GM19099 (cell line): ENCODE data around the gene TMEM229A.

Experiments used
- POLR2A ChIP-seq: IDR thresholded peaks from 3 replicates; pipeline ENCODE4 v1.6.1; 2011; ENCODE audit warnings: low read depth; ENCODE audit not compliant: insufficient read length; ENCODE audit errors: extremely low read depth

The TMEM229A gene

DNA sequence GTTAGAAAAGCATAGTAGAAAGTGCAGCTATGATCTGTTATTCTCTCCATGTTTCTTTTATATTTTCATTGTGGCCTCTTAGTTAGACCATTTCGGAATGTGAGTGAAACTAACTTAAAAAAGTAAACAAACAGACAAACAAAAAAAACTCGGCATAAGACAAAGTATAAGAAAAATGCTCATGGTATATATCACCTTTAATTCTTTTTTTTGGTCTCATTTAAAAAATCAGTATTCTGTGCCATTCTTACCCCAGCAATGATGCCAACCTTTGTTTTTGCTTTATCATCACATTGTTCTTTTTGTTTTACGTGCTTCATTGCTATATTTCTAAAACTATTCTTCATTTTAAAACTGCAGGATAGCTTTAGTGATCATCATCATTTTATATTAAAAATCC lies 2.8 kb upstream of the TMEM229A start:
- no peak for TF ChIP-seq POLR2A

GRCh38 chr7:124034754-124035100 lies 1.9 kb upstream of the TMEM229A start:
- no peak for TF ChIP-seq POLR2A

DNA sequence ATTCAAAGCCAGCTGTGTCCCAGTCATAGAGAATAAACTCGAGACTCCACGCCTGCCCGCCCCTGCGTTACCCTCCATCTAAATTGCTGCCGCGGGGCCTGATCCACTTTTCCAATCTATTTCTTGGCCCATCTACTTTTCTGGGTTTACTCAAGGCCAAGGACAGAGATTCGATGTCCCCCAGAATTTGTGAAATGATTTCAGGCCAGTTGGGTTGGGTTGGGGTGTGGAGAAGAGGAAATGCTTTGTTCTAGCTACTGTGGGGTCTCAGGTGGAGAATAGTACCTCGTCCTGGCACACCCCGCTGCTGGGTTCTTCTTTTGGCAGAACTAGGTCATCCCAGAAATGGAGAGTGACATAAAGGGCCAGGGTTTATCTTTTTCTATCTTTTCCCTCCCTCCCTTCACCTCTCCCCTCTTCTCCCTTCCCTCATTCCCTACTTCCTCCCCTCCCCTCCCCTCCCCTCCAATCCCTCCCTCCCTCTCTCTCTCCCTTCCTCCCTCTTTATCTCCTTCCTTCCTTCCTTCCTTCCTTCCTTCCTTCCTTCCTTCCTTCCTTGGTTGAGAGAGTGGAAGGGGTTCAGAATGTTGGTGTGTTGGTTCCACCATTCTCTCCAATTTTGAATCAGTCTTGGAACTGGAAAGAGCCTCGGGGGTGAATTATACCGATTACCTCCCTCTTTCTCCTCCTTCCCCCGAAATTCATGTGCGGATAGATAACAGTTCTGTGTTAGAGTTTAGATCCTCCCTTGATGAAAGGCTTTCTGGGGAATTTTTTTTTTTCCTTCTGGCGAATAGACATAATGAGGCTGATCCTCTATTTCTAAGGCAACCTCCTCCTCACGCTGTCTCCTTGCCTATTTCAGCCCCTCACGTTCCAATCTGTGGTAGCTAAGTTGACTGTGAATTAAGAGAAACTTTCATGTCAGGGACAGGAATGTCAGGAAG lies 1.2 kb upstream of the TMEM229A start:
- no peak for TF ChIP-seq POLR2A

DNA sequence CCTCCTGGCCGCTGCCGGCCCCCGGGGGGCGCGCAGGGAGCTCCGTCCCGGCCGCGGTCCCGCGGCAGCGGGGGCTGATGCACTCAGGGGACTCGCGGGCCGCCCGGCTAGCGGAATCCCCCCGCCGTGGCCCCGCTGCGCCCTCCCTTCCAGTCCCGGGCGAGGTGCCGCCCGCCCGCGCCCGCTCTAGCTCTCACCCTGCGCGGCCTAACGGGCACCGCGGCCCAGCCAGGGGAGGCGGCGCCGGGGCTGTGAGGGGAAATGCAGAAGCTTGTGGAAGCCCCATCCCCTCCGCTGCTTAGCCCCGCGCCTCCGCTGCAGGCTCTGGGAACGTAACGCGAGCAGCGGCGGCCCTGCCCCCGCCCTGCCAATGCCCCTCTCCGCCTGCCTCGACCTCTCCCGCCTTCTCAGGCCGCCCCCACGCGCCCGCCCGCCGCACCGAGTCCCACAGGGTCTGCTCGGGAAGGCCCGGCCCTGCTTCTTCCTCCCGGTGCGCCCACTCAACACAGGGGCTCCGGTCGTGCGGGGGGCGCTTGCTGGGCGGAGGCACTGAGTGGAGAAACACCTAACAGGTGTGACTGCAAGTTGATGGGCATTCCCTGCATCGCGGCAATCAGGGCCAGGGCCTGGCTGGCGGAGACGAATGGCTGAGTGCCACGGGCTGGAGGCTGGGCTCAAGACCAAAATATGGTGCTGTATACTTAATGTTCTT lies 384 bp upstream of the TMEM229A start:
- no peak for TF ChIP-seq POLR2A

GRCh38 chr7:124031919-124032318 lies 948 bp downstream of the TMEM229A start:
- no peak for TF ChIP-seq POLR2A

GRCh38 chr7:124031406-124031805 lies 1.5 kb downstream of the TMEM229A start:
- TF ChIP-seq POLR2A = no peak

- no peak for TF ChIP-seq POLR2A
Measured at GRCh38 chr7:124030964-124031363, 1.9 kb downstream of the TMEM229A start.

DNA sequence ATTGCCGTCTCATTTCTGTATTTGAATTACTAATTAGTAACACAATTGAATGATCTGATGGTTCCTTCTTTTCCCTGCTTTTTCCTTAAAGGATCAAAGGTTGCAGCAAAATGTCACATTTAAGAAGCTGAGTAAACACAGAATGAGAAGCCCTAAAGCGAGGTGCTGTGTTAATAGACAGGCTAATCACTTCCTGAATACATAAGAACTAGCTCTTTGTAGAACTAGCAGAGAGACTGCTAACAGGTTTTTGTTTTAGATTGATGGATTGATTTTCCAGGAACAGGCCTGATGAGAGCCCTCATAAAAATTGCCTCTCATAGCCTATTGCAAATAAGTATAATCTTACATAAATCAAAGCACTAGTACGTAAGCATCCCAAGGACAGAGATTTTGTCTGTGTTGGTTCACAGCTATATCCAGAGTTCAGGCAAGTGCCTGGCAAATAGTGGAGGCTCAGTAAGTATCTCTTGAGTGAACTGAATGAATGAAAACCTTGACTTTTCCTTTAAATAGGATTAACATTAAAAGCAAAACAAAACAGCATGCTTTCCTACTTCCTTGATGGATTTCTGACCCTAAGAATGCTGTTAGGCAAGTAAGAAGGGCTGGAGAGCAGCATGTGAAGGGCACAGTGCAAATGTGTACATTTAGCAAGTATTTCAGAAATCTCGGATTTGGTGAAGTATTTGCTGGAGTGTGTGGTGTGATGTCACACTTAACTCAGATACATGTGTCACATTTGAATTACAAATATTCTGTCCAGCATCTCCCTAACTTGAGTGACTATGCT lies 3.3 kb downstream of the TMEM229A start:
- no peak for TF ChIP-seq POLR2A

DNA sequence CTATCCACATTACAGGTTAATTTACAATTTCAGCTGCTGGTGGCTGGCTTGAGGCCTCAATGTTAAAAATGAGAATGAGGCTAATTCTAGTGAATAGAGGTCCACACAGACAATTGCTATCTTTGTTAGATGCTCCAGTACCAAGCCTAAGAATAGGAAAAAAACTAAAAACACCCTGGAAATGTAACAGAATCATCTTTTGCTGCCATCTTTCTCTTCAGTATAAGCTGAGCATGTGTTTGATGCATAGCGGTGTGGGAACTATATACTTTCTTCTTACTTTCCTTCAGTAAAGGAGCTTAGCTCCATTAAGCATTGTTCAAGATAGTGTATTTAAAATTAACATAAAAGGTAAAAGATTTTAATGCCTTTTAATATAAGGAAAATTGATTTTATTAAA lies 5.6 kb downstream of the TMEM229A start:
- no peak for TF ChIP-seq POLR2A

DNA sequence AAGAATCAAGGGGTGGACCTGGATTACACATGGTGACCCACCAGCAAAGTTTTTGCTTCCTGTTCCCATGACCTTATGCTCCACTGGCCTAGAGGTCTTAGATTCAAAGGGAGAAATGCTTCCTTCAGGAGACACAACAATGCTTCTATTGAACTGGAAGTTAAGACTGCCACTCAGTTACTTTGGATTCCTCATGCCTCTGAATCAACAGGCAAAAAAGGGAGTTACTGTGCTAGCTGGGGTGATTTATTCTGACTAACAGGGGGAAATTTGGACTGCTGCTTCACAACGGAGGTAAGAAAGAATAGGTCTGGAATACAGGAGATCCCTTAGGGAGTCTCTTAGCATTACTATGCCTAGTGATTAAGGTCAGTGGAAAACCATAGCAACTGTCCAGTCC lies 10.3 kb downstream of the TMEM229A start:
- no peak for TF ChIP-seq POLR2A

- TF ChIP-seq POLR2A = no peak
Measured at GRCh38 chr7:124020060-124020459, 12.8 kb downstream of the TMEM229A start.

- TF ChIP-seq POLR2A = no peak
Measured at GRCh38 chr7:124013306-124013705, 19.6 kb downstream of the TMEM229A start.

DNA sequence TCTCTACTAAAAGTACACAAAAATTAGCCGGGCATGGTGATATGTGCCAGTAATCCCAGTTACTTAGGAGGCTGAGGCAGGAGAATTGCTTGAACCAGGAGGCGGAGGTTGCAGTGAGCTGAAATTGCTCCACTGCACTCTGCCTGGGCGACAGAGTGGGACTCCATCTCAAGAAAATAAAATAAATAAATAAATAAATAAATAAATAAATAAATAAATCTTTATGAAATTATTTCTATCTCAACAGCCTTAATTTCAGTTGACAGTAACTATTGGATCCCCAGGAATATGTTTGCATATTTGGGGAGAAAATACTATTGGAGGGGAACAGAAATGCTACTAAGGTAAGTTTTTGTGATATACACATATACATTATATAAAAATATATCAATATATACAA lies 20.0 kb downstream of the TMEM229A start:
- no peak for TF ChIP-seq POLR2A

DNA sequence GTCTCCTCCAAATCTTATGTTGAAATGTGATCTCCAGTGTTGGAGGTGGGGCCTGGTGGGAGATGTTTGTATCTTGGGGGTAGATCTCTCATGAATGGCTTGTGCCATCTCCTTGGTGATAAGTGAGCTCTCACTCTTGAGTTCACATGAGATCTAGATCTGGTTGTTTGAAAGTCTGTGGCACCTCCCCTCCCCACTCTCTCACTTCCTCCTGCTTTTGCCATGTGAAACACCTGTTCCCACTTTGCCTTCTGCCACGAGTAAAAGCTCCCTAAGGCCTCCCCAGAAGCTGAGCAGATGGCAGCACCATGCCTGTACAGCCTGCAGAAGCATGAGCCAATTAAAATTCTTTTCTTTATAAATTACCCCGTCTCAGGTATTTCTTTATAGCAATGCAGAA lies 23.5 kb downstream of the TMEM229A start:
- TF ChIP-seq POLR2A = no peak

GRCh38 chr7:123999703-124000102 lies 33.2 kb downstream of the TMEM229A start:
- no peak for TF ChIP-seq POLR2A
